Body of pancreas (tissue), 4 donors: ENCODE measurements around the gene ADRB2. TPM values are rescaled to one million over a fixed set of nuclear protein-coding genes. Genes with fewer than 3 reads are reported as not detected.

Source experiments
- ATAC-seq: fragments of 150-250 bp; one replicate; pipeline ENCODE4 v1.9.1; 2016
- DNase-seq, 4 donors: peaks; one replicate each; pipeline ENCODE4 v3.0.0-alpha.2; 2019
- H3K27ac ChIP-seq, 4 donors: fragments of 200-600 bp; sonication (generic); 1 replicate in 3 of 4; 2 replicates in 1 of 4; pipeline versions ENCODE4 v1.5.1 to v1.6.1; 2016 to 2019; ENCODE audit warnings: mild to moderate bottlenecking in 1 of 4, mixed read lengths in 1 of 4, moderate library complexity in 1 of 4
- H3K27me3 ChIP-seq, 2 donors: fragments of 200-600 bp; sonication (generic); one replicate each; pipeline ENCODE4 v1.6.0; 2016; ENCODE audit warnings: mild to moderate bottlenecking in 1 of 2
- H3K36me3 ChIP-seq, 2 donors: fragments of 200-600 bp; sonication (generic); replicated peaks in 1 of 2; 2 replicates each; pipeline ENCODE4 v1.5.1; 2016; ENCODE audit warnings: low read depth in 2 of 2; ENCODE audit not compliant: insufficient read depth in 1 of 2
- H3K4me1 ChIP-seq: fragments of 200-600 bp; sonication (generic); one replicate; pipeline ENCODE4 v1.6.0; 2016
- H3K4me3 ChIP-seq, 2 donors: fragments of 200-600 bp; sonication (generic); 1 replicate in 1 of 2; 2 replicates in 1 of 2; pipeline ENCODE4 v1.5.1; 2016 to 2019
- H3K9me3 ChIP-seq, 3 donors: fragments of 200-600 bp; sonication (generic); 1 replicate in 2 of 3; 2 replicates in 1 of 3; pipeline ENCODE4 v1.5.1; 2016
- POLR2A ChIP-seq, 3 donors: fragments of 450-650 bp; IDR thresholded peaks; one replicate each; pipeline ENCODE4 v1.6.1; 2016; ENCODE audit warnings: antibody characterized with exemption in 3 of 3, mild to moderate bottlenecking in 2 of 3
- WGBS, 2 donors: methylation state at CpG; one replicate each; pipeline ENCODE4 v1.1.5; 2017; 5-methylcytosine and 5-hydroxymethylcytosine counted together
- intact Hi-C: fragments of 100-400 bp; cut with DNase I; formaldehyde crosslinking; loops from one replicate; pipeline ENCODE4 v1.15.1; 2023
- total RNA-seq, 2 donors: library from RNA; depleted of rRNA; stranded (reverse); fragments of >200 nt; gene quantifications; one replicate each; pipeline ENCODE4 v1.1.0, GENCODE V29; 2016
- TF ChIP-seq, protein P1 (sequence below), 7 experiments: fragments of 450-650 bp in 4 of 7; fragments of 200-600 bp in 3 of 7; sonication (generic) in 3 of 7; IDR thresholded peaks; one replicate each; pipeline ENCODE4 v1.5.1; 2016 to 2019; ENCODE audit warnings: antibody characterized with exemption in 7 of 7

The ADRB2 gene
- total RNA-seq, 2 donors from 2014 or later = 1.6 to 4.6 TPM

DNA sequence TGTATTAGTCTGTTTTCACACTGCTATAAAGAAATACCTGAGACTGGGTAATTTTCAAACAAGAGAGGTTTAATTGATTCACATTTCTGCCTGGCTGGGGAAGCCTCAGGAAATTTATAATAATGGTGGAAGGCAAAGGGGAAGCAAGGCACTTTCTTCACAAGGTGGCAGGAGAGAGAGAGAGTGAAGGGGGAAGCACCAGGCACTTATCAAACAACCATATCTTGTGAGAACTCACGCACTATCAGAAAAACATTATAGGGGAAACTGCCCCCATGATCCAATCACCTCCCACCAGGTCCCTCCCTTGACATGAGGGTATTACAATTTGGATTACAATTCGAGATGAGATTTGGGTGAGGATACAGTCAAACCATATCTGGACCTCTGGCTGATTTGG, 34.7 kb downstream of the ADRB2 start:
- DNase-seq = no peak
- Histone ChIP-seq H3K27ac (no peak overlapping the region), H3K9me3 (no peaks in the 10 kb centered on the region), H3K4me3 (no peak overlapping the region), H3K27me3 (no peaks in the 10 kb centered on the region), H3K36me3 (no peaks in the 10 kb centered on the region), H3K4me1 (no peaks in the 10 kb centered on the region)
- ATAC-seq = no peak
- no peak for TF ChIP-seq POLR2A (IDR thresholded peaks at IDR 0.05)
- TF ChIP-seq, protein P1, sequence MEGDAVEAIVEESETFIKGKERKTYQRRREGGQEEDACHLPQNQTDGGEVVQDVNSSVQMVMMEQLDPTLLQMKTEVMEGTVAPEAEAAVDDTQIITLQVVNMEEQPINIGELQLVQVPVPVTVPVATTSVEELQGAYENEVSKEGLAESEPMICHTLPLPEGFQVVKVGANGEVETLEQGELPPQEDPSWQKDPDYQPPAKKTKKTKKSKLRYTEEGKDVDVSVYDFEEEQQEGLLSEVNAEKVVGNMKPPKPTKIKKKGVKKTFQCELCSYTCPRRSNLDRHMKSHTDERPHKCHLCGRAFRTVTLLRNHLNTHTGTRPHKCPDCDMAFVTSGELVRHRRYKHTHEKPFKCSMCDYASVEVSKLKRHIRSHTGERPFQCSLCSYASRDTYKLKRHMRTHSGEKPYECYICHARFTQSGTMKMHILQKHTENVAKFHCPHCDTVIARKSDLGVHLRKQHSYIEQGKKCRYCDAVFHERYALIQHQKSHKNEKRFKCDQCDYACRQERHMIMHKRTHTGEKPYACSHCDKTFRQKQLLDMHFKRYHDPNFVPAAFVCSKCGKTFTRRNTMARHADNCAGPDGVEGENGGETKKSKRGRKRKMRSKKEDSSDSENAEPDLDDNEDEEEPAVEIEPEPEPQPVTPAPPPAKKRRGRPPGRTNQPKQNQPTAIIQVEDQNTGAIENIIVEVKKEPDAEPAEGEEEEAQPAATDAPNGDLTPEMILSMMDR (IDR thresholded peaks at IDR 0.05) = no peak
- intact Hi-C loops = no loop called here
- 54 to 63% methylated on average over 2 of the region's 2 CpGs for WGBS, 2 donors

DNA sequence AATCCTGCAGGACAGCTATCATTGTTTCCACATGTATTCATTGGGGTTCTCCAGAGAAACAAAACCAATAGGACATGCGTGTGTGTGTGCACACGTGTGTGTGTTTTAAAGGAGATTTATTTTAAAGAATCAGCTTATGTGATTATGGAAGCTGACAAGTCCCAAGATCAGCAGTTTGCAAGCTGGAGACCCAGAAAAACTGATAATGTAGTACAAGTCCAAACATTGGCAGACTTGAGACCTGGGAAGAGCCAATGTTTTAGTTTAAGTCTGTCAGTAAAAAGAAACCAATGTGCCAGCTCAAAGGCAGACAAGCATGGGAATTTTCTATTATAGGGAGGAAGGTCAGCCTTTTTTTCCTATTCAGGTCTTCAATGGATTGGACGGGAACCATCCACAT, 35.3 kb downstream of the ADRB2 start:
- DNase-seq (no peak), ATAC-seq (no peak)
- no peaks in the 10 kb centered on the region for H3K9me3 ChIP-seq
- intact Hi-C loops = no loop called here
- no peak overlapping the region for H3K4me3 ChIP-seq
- H3K36me3 ChIP-seq = no peaks in the 10 kb centered on the region
- TF ChIP-seq, protein P1 (IDR thresholded peaks at IDR 0.05) = no peak
- no peak for TF ChIP-seq POLR2A (IDR thresholded peaks at IDR 0.05)
- 71 to 80% methylated on average over 3 of the region's 3 CpGs for WGBS, 2 donors
- H3K4me1 ChIP-seq = no peaks in the 10 kb centered on the region
- H3K27me3 ChIP-seq = no peaks in the 10 kb centered on the region
- no peak overlapping the region for H3K27ac ChIP-seq

DNA sequence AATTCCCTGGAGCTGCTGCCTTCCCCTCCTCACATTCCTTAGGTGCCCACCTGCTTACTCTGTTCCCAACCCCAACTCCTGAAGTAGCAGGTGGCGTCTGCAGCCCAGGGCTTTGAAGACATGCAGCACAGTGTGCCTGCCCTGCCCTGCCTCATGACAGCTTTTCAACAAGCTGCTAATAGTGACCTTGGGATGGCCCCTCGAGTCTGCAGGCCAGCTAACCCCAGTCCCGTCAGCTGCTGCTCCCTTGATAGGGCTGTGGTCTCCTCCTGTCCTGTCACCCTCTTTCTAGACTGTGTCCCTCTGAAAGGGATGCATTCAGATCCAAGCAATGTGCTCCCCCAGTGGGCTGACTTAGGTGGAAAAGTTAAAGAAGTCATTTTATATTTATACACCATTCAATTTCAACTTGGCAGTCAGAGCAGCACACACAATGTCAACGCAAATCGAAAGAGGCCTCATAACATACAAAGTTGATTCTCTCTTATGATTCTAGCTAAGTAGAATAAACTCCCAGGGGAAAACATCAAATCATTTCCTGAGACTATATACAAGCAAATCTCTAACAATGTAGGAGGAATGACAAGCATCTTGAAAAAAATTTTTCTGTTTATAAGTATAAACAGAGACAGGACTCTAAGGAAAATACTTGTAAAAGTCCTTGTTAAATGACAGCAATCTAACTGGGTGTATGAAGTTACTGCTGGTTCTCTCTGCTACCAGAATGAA, 37.9 kb downstream of the ADRB2 start:
- H3K36me3 ChIP-seq = no peaks in the 10 kb centered on the region
- H3K4me1 ChIP-seq = no peaks in the 10 kb centered on the region
- no peaks in the 10 kb centered on the region for H3K27me3 ChIP-seq
- WGBS, 2 donors = 69 to 76% methylated on average over 5 of the region's 5 CpGs
- TF ChIP-seq, protein P1 (IDR thresholded peaks at IDR 0.05) = no peak
- TF ChIP-seq POLR2A (IDR thresholded peaks at IDR 0.05) = no peak
- DNase-seq = no peak
- no peaks in the 10 kb centered on the region for H3K9me3 ChIP-seq
- intact Hi-C loops = no loop called here
- no peak for ATAC-seq
- H3K4me3 ChIP-seq = no peak overlapping the region
- no peak overlapping the region for H3K27ac ChIP-seq

DNA sequence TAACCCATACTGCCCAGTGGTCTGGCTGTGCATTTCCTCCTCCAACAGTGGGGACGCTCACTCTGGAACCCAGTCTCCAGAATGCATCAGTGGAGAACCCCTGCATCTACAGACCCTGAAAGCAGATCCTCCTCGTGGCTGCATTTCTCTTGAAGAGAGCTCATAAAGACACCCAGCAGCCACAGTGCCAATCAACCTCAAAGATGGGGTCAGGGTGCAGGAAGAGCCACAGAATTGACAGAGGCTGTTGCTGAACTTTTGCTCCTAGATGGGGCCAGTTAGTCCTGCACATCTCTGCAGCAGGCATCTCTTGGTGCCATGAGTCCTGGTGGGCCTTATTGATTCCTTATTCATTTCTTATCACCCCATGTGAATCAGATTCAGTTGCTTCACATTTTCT, 39.6 kb downstream of the ADRB2 start:
- 67 to 77% methylated on average over 1 to 2 of the region's 2 CpGs for WGBS, 2 donors

GRCh38 chr5:148873120-148873519, 46.7 kb downstream of the ADRB2 start:
- WGBS, 2 donors = 89 to 93% methylated on average over 5 of the region's 5 CpGs
- no peak overlapping the region for H3K27ac ChIP-seq
- no peaks in the 10 kb centered on the region for H3K36me3 ChIP-seq
- intact Hi-C loops = no loop called here
- H3K27me3 ChIP-seq = no peaks in the 10 kb centered on the region
- no peak overlapping the region for H3K4me3 ChIP-seq
- ATAC-seq (no peak), DNase-seq (no peak)
- TF ChIP-seq, protein P1 (IDR thresholded peaks at IDR 0.05) = no peak
- no peak for TF ChIP-seq POLR2A (IDR thresholded peaks at IDR 0.05)
- peaks cover 8% of the 10 kb centered on the region for H3K4me1 ChIP-seq
- no peaks in the 10 kb centered on the region for H3K9me3 ChIP-seq

More for the DNA sequence above, 39.6 kb downstream of the ADRB2 start:
- H3K9me3 ChIP-seq = no peaks in the 10 kb centered on the region
- intact Hi-C loops = no loop called here
- TF ChIP-seq POLR2A (IDR thresholded peaks at IDR 0.05) = no peak
- ATAC-seq (no peak), DNase-seq (no peak)
- no peak overlapping the region for H3K27ac ChIP-seq
- H3K4me1 ChIP-seq = no peaks in the 10 kb centered on the region
- H3K4me3 ChIP-seq = no peak overlapping the region
- H3K36me3 ChIP-seq = no peaks in the 10 kb centered on the region
- H3K27me3 ChIP-seq = no peaks in the 10 kb centered on the region
